A673 (cell line): ENCODE measurements around the gene PFKP.

ENCODE experiments used
- EZH2 ChIP-seq: fragments of 200-600 bp; sonication (generic); IDR thresholded peaks from 2 replicates; pipeline ENCODE4 v1.6.1; 2017; ENCODE audit warnings: borderline replicate concordance, low read depth, mild to moderate bottlenecking, mixed read lengths, antibody characterized with exemption, low read length; ENCODE audit not compliant: poor library complexity, severe bottlenecking
- TF ChIP-seq, protein P1 (sequence below): fragments of 300-800, 200-600 bp; sonication (generic); conservative IDR thresholded peaks from 2 replicates; pipeline ENCODE4 v1.5.1; 2017; ENCODE audit warnings: low read depth, mild to moderate bottlenecking, antibody characterized with exemption, low read length, moderate library complexity, mixed read lengths

DNA sequence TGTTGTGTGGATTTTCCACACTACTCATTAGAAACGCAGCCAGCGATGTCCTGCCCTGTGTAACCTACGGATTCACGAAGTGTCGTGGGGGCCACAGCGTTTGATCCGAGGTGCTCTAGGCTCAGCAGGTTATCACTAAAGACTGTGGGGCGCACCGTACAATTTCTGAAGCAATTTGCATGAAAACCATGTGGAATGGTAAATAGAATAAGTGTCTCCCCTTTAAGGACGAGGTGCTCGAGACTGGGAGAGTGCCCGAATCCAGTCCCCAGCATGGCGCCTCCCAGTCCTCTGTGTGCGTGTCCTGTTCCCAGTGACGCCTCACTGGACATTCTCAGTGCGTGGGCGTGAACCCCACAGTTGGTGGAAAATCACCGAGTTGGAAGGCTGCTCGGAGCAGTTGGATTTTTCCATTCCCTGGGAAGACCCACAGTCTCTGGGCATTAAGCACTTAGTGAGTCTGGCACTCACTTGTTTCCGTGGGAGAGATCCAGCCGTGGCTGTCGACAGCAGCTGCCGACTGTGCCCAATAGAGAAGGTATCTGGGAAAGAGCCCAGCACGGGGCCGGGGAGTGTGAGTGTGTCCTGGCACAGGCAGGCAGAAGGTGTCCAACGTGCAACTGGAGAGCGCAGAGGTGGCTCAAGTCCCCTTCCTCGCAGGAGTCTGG, 37.0 kb downstream of the PFKP start:
- TF ChIP-seq, protein P1, sequence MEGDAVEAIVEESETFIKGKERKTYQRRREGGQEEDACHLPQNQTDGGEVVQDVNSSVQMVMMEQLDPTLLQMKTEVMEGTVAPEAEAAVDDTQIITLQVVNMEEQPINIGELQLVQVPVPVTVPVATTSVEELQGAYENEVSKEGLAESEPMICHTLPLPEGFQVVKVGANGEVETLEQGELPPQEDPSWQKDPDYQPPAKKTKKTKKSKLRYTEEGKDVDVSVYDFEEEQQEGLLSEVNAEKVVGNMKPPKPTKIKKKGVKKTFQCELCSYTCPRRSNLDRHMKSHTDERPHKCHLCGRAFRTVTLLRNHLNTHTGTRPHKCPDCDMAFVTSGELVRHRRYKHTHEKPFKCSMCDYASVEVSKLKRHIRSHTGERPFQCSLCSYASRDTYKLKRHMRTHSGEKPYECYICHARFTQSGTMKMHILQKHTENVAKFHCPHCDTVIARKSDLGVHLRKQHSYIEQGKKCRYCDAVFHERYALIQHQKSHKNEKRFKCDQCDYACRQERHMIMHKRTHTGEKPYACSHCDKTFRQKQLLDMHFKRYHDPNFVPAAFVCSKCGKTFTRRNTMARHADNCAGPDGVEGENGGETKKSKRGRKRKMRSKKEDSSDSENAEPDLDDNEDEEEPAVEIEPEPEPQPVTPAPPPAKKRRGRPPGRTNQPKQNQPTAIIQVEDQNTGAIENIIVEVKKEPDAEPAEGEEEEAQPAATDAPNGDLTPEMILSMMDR = no peak
- no peak for TF ChIP-seq EZH2
